Activated naive CD8-positive, alpha-beta T cell treated with anti-CD3 and anti-CD28 coated beads, Interleukin-2, amount 10 ng/mL, durations not matched to agents 7 days and 5 days (primary cell): ENCODE measurements around the gene TMEM121B. TPM values are rescaled to one million over a fixed set of nuclear protein-coding genes. Genes with fewer than 3 reads are reported as not detected.

Experiments
- ATAC-seq: fragments of 150-1000 bp; cut with Tn5 transposase; one replicate; pipeline ENCODE4 v1.10.0; 2021; ENCODE audit warnings: low read depth, moderate library complexity
- POLR2A ChIA-PET: fragments of 350-600 bp; sonication (Branson Sonifier 250); formaldehyde crosslinking; loops from one replicate; lab custom pipeline; 2021; ENCODE audit warnings: antibody characterized with exemption; lab: Charles Lee
- DNase-seq: peaks from one replicate; pipeline ENCODE4 v3.0.0; 2021
- H3K27ac Mint-ChIP-seq: one replicate; pipeline ENCODE4 v1.8.0; 2022; ENCODE audit warnings: mild to moderate bottlenecking, mixed read lengths
- H3K27me3 Mint-ChIP-seq: one replicate; pipeline ENCODE4 v1.8.0; 2022; ENCODE audit warnings: mild to moderate bottlenecking, moderate library complexity, mixed read lengths
- H3K36me3 Mint-ChIP-seq: one replicate; pipeline ENCODE4 v1.8.0; 2021; ENCODE audit warnings: mild to moderate bottlenecking, mixed read lengths
- H3K4me1 Mint-ChIP-seq: one replicate; pipeline ENCODE4 v1.8.0; 2021; ENCODE audit warnings: mixed read lengths
- H3K4me3 Mint-ChIP-seq: one replicate; pipeline ENCODE4 v1.8.0; 2022; ENCODE audit warnings: mild to moderate bottlenecking, moderate library complexity, mixed read lengths
- H3K9me3 Mint-ChIP-seq: one replicate; pipeline ENCODE4 v1.8.0; 2021; ENCODE audit warnings: mixed read lengths
- total RNA-seq, 2 experiments: library from RNA; stranded (reverse); gene quantifications; one replicate each; pipeline ENCODE4 v1.2.3, GENCODE V29; 2021

TMEM121B gene
- total RNA-seq, 2 experiments from 2014 or later = 0.08 to 0.09 TPM

- POLR2A ChIA-PET = no interaction called here
These were observed 6.8 kb downstream of the TMEM121B start for GRCh38 chr22:17114173-17114897.

GRCh38 chr22:17113600-17113999 lies 7.6 kb downstream of the TMEM121B start:
- no peak for DNase-seq
- Mint-ChIP-seq H3K4me3 (no peak overlapping the region), H3K9me3 (no peaks in the 10 kb centered on the region), H3K27ac (no peak overlapping the region), H3K27me3 (peaks cover under 1% of the 10 kb centered on the region), H3K4me1 (peaks cover 36% of the 10 kb centered on the region), H3K36me3 (peaks cover 14% of the 10 kb centered on the region)
- no peak for ATAC-seq
- POLR2A ChIA-PET = no interaction called here

More at GRCh38 chr22:17114173-17114897, 6.8 kb downstream of the TMEM121B start:
- ATAC-seq = no peak
- Mint-ChIP-seq H3K9me3 (no peaks in the 10 kb centered on the region), H3K36me3 (peaks cover 13% of the 10 kb centered on the region), H3K27me3 (peaks cover 6% of the 10 kb centered on the region), H3K4me3 (no peak overlapping the region), H3K27ac (peak overlapping the region; percentile 55), H3K4me1 (peaks cover 42% of the 10 kb centered on the region)
- no peak for DNase-seq

GRCh38 chr22:17112491-17113042 lies 8.6 kb downstream of the TMEM121B start:
- Mint-ChIP-seq H3K4me3 (no peak overlapping the region), H3K9me3 (no peaks in the 10 kb centered on the region), H3K4me1 (peaks cover 28% of the 10 kb centered on the region), H3K36me3 (peaks cover 16% of the 10 kb centered on the region), H3K27ac (no peak overlapping the region), H3K27me3 (no peaks in the 10 kb centered on the region)
- POLR2A ChIA-PET = no interaction called here
- DNase-seq = no peak
- no peak for ATAC-seq

- no peak for DNase-seq
- H3K4me3 Mint-ChIP-seq = no peak overlapping the region
- peak overlapping the region; percentile 21 for H3K27ac Mint-ChIP-seq
These were observed 10.2 kb downstream of the TMEM121B start for GRCh38 chr22:17110791-17111550.

GRCh38 chr22:17109976-17110375 lies 11.2 kb downstream of the TMEM121B start:
- no peaks in the 10 kb centered on the region for H3K27me3 Mint-ChIP-seq
- no peak overlapping the region for H3K4me3 Mint-ChIP-seq
- POLR2A ChIA-PET = interaction anchor here (1.8 to 2.2 kb wide), 2 partner anchors 12 to 23 kb away, joined by 4 to 11 read pairs; no protein-coding TSS in a partner anchor
- H3K27ac Mint-ChIP-seq = no peak overlapping the region
- ATAC-seq (no peak), DNase-seq (no peak)
- H3K4me1 Mint-ChIP-seq = peaks cover 23% of the 10 kb centered on the region
- H3K36me3 Mint-ChIP-seq = peaks cover 30% of the 10 kb centered on the region
- H3K9me3 Mint-ChIP-seq = no peaks in the 10 kb centered on the region

More at GRCh38 chr22:17110791-17111550, 10.2 kb downstream of the TMEM121B start:
- H3K27me3 Mint-ChIP-seq = no peaks in the 10 kb centered on the region
- peaks cover 21% of the 10 kb centered on the region for H3K36me3 Mint-ChIP-seq
- H3K4me1 Mint-ChIP-seq = peaks cover 27% of the 10 kb centered on the region
- ATAC-seq = no peak
- POLR2A ChIA-PET = interaction anchor here (0.7 to 2.2 kb wide), 4 partner anchors 9 to 73 kb away, joined by 3 to 11 read pairs (median 4); no protein-coding TSS in a partner anchor
- no peaks in the 10 kb centered on the region for H3K9me3 Mint-ChIP-seq

- POLR2A ChIA-PET = interaction anchor here (1.8 kb wide), 1 partner anchor 22 kb away, joined by 4 read pairs; no protein-coding TSS in a partner anchor
- no peaks in the 10 kb centered on the region for H3K27me3 Mint-ChIP-seq
- ATAC-seq (no peak), DNase-seq (no peak)
- peaks cover 37% of the 10 kb centered on the region for H3K36me3 Mint-ChIP-seq
- no peaks in the 10 kb centered on the region for H3K9me3 Mint-ChIP-seq
- H3K27ac Mint-ChIP-seq = no peak overlapping the region
- H3K4me3 Mint-ChIP-seq = no peak overlapping the region
- H3K4me1 Mint-ChIP-seq = peaks cover 22% of the 10 kb centered on the region
These were observed 11.9 kb downstream of the TMEM121B start for GRCh38 chr22:17109113-17109865.

GRCh38 chr22:17108256-17109112 lies 12.7 kb downstream of the TMEM121B start:
- POLR2A ChIA-PET = interaction anchor here (1.6 to 3.1 kb wide), 4 partner anchors 8 to 23 kb away, joined by 4 to 18 read pairs (median 9); no protein-coding TSS in a partner anchor
- H3K36me3 Mint-ChIP-seq = peaks cover 37% of the 10 kb centered on the region

GRCh38 chr22:17107547-17107810 lies 13.7 kb downstream of the TMEM121B start:
- Mint-ChIP-seq H3K27me3 (no peaks in the 10 kb centered on the region), H3K9me3 (no peaks in the 10 kb centered on the region), H3K27ac (peak overlapping the region; percentile 91), H3K36me3 (peaks cover 42% of the 10 kb centered on the region), H3K4me1 (peaks cover 19% of the 10 kb centered on the region), H3K4me3 (peak overlapping the region; percentile 78)
- no peak for DNase-seq
- POLR2A ChIA-PET = interaction anchor here (1.0 to 3.1 kb wide), 6 partner anchors 9 to 64 kb away, joined by 5 to 18 read pairs (median 6); no protein-coding TSS in a partner anchor
- ATAC-seq = no peak

More at GRCh38 chr22:17108256-17109112, 12.7 kb downstream of the TMEM121B start:
- Mint-ChIP-seq H3K27ac (no peak overlapping the region), H3K9me3 (no peaks in the 10 kb centered on the region), H3K4me1 (peaks cover 19% of the 10 kb centered on the region), H3K27me3 (no peaks in the 10 kb centered on the region), H3K4me3 (no peak overlapping the region)
- no peak for DNase-seq
- ATAC-seq = no peak

- peaks cover 23% of the 10 kb centered on the region for H3K4me1 Mint-ChIP-seq
- H3K27me3 Mint-ChIP-seq = no peaks in the 10 kb centered on the region
- POLR2A ChIA-PET = interaction anchor here (0.8 to 3.1 kb wide), 8 partner anchors 9 to 112 kb away, joined by 3 to 18 read pairs (median 5); partner anchors contain the start of gene ADA2
- ATAC-seq (peak; percentile 93), DNase-seq (peak; percentile 63)
- no peaks in the 10 kb centered on the region for H3K9me3 Mint-ChIP-seq
- peak overlapping the region; percentile 91 for H3K27ac Mint-ChIP-seq
- peak overlapping the region; percentile 78 for H3K4me3 Mint-ChIP-seq
- peaks cover 47% of the 10 kb centered on the region for H3K36me3 Mint-ChIP-seq
These were observed 14.2 kb downstream of the TMEM121B start for GRCh38 chr22:17106785-17107546.

- peak overlapping the region; percentile 91 for H3K27ac Mint-ChIP-seq
- H3K36me3 Mint-ChIP-seq = peaks cover 52% of the 10 kb centered on the region
- H3K9me3 Mint-ChIP-seq = no peaks in the 10 kb centered on the region
- H3K4me1 Mint-ChIP-seq = peaks cover 26% of the 10 kb centered on the region
- ATAC-seq (peak; percentile 57), DNase-seq (no peak)
- H3K27me3 Mint-ChIP-seq = no peaks in the 10 kb centered on the region
- POLR2A ChIA-PET = interaction anchor here (0.8 to 3.1 kb wide), 8 partner anchors 9 to 113 kb away, joined by 3 to 18 read pairs (median 5); partner anchors contain the start of gene ADA2
- peak overlapping the region; percentile 78 for H3K4me3 Mint-ChIP-seq
These were observed 14.9 kb downstream of the TMEM121B start for GRCh38 chr22:17106161-17106784.
